Measurements from ENCODE around the gene TPRG1L.

DNA sequence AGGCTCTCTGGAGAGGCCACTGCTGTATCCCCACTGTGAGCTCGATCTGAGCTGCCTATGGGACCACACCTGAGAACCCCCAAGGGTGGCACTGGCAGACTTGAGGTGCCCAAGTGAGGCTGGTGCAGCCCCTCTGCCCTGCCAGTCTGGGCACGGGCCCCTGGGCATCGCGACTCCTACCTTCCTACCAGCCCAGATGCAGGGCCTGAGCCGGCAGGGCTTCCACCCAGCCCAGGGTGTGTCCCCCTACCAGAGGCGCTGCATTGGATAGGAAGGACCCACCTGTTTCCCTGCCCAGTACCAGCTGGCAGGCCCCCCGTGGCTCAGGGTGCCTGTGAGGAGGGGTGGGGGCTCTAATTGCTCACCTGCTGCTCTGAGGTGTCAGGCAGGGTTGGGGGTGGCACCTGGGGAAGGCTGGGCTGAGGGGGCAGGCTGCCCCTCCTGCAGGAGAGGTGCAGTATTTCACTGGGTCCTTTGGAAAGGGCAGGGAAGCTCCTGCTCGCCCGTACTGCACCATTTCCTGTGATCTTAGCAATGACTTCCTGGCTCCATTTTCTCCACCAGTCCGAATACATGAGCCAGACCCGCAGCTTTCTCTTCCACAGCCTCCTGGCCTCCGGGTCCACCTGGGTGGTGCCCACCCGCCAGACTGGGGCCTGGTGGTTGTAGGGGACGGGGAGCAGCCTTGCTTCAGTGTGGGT is 39.3 kb downstream of the TPRG1L start:
- TF ChIP-seq FOXK2 (IDR thresholded peaks at IDR 0.05) (no peak), SP1 (IDR thresholded peaks at IDR 0.05) (no peak), NFRKB (IDR thresholded peaks at IDR 0.05) (no peak), L3MBTL2 (conservative IDR thresholded peaks at IDR 0.05) (no peak), HDGF (IDR thresholded peaks at IDR 0.05; ENCODE audit: borderline replicate concordance) (no peak), BHLHE40 (IDR thresholded peaks at IDR 0.05; ENCODE audit: borderline replicate concordance) (no peak), TARDBP (IDR thresholded peaks at IDR 0.05) (no peak), LEF1 (IDR thresholded peaks at IDR 0.05; ENCODE audit: borderline replicate concordance) (no peak), SUZ12 (IDR thresholded peaks at IDR 0.05) (no peak), ARNT (IDR thresholded peaks at IDR 0.05) (no peak), ZNF384 (IDR thresholded peaks at IDR 0.05) (no peak)

All from HEK293T (cell line).